ENCODE results near the gene CCDC82. TPM values are rescaled to one million over a fixed set of nuclear protein-coding genes. Genes with fewer than 3 reads are reported as not detected.

The CCDC82 gene
- polyA plus RNA-seq, 1 donor, result 69.9 TPM

DNA sequence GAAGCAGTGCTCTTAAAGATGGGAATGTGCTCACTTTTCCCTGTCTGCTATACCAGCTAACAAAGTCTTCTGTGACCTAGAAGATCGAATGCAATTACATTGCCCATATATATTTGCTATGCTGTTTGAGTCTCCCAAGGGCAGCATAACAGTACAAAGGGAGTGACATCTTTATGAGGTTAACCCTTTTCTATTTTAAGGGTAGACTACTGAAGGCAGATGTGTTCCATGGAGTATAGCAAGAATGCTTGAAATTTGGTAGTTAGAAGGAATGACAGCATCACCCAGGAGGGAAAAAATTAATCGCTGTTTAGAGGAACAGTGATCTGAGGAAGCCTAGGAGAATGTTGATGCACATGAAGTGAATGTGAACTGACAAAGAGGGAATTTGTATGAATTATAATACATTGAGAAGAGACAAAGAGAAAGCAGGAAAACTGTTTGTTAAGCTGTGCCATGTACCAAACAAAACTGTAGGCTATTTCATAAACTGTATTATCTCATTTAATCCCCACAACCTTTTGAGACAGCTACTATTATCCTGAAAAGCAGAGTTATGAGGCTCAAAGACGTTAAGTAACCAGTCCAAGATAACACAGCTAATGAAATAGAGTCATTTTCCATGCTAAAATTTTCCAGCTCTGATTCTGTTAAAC lies 59.7 kb downstream of the CCDC82 start:
- DNase-seq, result no peak

DNA sequence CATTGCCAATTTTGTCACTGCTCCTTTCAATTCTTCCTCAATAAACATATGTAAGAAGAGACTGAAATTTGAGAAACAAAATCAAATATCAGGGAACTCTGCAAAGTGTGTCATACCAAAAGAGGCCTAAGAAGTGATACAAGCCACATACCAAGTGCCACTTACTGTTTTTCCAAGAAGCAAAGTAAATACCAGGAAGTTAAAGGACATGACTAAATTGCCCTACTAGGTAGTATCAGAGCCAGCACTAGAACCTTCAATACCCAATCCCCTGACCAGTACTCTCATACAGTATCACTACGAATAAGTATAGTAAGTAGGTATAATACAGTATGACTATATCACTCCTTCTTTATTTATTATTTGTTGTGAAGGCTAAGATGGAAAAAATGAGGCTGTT lies 60.3 kb downstream of the CCDC82 start:
- DNase-seq, result no peak

DNA sequence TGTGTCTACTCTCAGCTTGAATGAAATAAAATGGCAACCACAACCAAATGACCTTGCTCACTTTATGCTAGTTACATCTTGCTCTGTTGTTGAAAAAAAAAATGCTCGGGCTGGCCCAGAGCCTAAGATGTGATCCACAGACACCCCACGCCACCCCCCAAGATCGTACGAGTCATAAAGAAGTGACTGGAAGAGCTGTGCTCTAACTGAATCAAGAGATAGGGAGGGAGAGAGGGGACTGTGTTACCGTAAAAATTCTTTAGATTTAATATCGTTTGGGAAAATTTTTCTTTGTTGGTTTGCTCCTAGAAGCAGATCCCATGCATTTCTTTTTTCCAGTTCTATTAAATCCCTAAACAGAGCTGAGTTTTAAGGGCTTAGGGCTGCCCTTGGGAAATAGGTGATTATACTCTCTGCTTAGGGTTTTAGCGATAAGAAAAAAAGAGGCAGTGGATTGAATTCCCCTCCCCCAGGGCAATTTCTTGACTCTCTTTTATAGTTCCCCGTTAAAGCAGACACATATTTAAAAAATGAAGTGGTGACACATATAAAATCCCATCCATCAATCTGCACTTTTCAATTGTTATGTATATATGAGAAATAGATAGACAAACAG lies 61.2 kb downstream of the CCDC82 start:
- no peak for DNase-seq

GRCh38 chr11:96326959-96327358 lies 62.8 kb downstream of the CCDC82 start:
- no peak for DNase-seq

- no peak for DNase-seq
Measured at GRCh38 chr11:96324912-96325311, 64.8 kb downstream of the CCDC82 start.

DNA sequence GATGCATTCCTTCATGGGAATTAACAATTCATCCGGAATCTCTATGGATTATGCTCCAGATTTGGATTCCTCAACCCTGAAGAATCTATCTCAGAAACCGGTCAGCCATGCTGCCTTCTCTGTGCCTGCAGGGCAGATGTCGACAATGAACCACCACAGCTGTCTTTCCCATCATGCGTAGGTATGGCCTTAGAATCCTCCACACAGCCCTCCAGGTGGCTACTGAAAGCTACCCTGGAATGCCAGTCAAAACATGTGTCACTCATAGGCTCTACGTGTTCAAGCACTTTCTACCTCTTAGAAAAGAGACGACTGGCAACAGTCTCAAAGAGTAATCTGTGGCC lies 66.1 kb downstream of the CCDC82 start:
- no peak for DNase-seq

GRCh38 chr11:96322775-96323641 lies 66.7 kb downstream of the CCDC82 start:
- no peak for DNase-seq

GRCh38 chr11:96321091-96321490 lies 68.6 kb downstream of the CCDC82 start:
- no peak for DNase-seq

DNA sequence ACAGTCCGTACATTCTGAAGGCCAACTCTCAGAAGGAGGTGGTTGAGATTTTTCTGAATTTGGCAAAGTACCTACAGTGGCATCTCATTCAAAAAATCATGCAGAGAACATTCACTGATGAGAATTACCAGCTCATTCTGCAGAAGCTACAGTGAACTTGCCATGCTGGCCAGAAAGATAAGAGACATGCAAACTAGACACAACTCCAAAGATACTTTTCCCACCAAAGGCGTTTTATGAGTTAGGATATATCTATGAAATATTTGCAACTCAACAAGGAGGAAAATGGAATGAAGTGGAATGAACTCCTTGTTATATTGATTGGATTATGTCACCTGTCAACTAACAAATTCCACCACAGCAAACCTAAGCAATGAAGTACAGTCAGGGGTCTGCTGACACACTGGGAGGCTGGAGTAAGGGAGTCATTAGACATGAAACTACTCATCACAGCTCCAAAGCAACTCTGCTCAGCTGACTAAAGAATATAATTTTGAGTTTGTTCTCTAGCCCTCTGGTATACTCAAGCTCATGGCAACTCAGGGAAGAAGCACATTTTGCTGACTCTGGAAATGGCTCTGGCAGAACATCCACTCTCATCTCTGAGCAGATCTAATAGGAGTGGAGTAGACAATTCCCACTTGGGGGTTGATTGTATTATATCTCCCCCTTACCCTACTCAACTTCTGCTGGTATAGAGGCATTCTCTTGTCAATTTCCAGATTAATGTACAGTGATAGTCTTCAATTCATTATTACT lies 69.6 kb downstream of the CCDC82 start:
- no peak for DNase-seq

DNA sequence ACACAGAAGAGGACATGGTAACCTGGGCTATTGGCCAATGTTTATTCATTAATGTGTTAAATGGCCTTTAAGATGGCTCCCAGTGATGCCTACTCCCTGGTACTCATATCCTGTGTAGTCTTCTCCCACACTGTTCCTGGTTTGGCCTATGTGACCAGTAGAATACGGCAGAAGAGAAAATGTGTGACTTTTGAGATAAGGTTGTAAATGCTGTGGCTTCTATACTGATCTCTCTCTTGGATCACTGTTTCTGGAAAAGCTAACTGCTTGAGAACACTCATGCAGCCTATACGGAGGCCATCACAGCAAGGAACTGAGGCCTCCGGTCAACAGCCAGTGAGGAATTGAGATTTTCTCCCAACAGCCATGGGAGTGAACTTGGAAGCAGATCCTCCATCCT lies 70.9 kb downstream of the CCDC82 start:
- no peak for DNase-seq

- no peak for DNase-seq
Measured at GRCh38 chr11:96318399-96318798, 71.3 kb downstream of the CCDC82 start.

GRCh38 chr11:96317985-96318384 lies 71.7 kb downstream of the CCDC82 start:
- DNase-seq, result no peak

GRCh38 chr11:96317571-96317970 lies 72.1 kb downstream of the CCDC82 start:
- no peak for DNase-seq

DNA sequence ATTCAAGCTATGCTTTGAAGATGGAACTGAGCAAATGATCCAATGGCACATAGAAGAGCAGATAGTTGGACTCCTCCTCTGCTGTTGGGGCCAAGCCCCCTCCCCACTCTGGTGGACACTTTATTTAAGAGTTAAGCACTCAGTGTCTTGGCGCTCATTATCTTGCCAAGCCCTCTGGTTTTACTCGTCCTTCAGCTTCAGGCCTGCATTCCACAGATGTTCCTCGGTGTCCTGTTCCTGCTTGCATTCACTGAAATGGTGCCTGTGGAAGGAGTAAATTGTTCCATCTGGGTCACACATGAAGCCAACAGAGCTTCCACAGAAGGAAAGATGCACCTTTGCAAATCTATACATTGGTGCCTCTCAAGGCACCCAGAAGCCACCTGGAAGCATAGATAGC lies 72.8 kb downstream of the CCDC82 start:
- DNase-seq, result no peak

- DNase-seq, result no peak
Measured at GRCh38 chr11:96315476-96315875, 74.2 kb downstream of the CCDC82 start.

GRCh38 chr11:96314326-96315020 lies 75.2 kb downstream of the CCDC82 start:
- no peak for DNase-seq

DNA sequence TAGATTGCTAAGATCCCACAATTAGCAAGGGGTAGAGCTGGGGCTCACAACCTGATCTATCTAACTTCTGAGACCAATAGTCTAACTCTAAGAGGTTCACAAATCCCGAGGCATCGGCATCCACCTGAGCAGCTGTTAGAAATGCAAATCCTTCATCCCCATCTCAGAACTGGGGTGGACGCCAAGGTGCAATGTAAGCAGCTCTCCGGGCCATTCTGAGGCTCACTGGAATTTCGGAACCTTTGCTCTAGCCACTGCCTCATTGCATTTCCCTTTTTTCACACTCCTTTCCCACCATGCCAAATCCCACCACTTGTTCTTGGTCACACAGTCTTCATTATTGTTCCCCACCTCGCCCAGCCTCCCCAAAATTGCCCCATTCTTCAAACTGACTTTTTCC lies 76.5 kb downstream of the CCDC82 start:
- DNase-seq, result no peak

DNA sequence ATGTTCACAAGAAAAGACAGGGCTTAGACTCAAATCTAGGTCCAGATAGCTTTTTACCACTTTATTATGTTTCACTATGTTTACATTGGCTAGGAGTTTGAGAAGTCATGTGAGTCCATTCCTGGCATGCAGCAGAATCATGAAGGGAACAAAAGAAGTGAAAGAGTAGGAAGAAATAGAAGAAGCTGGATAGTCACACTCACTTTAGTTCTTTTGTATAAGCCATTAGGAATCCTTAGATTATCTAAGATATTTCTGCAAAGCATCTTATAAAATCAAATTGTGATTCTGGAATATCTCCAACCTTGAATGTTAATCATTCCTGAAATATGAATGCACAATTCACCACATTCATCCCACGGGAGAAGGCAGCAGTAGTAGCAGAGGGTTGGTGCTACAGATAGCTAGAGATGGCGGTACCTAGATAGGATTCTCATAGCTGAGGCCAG lies 78.6 kb downstream of the CCDC82 start:
- no peak for DNase-seq

DNA sequence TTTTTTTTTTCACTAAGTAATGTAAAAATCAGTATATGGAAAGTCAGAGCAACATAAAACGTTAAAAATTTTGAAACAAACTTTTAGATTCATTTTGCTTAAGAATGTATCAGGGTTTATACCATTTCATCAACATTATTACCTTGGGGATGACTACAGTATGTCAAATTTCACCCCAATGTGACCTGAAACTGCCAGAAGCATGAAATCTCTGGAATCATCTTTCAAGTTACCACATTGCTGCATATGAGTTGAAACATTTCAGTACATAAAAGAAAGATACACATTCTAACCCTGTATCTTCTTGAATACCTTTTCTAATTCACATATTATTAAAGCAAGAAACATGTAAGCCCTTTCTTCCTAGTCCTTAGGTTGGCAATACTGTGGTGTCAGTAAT lies 79.5 kb downstream of the CCDC82 start:
- no peak for DNase-seq

- DNase-seq, result no peak
Measured at GRCh38 chr11:96309643-96310017, 80.1 kb downstream of the CCDC82 start.

GRCh38 chr11:96309016-96309642 lies 80.6 kb downstream of the CCDC82 start:
- DNase-seq, result no peak

GRCh38 chr11:96307776-96308140 lies 82.0 kb downstream of the CCDC82 start:
- DNase-seq, result no peak
